ENCODE data around the gene IL4I1. TPM values are rescaled to one million over a fixed set of nuclear protein-coding genes. Genes with fewer than 3 reads are reported as not detected.

Gene IL4I1
- total RNA-seq, 3 donors from 2014 or later: 0.48 to 2.2 (median 0.66) TPM

DNA sequence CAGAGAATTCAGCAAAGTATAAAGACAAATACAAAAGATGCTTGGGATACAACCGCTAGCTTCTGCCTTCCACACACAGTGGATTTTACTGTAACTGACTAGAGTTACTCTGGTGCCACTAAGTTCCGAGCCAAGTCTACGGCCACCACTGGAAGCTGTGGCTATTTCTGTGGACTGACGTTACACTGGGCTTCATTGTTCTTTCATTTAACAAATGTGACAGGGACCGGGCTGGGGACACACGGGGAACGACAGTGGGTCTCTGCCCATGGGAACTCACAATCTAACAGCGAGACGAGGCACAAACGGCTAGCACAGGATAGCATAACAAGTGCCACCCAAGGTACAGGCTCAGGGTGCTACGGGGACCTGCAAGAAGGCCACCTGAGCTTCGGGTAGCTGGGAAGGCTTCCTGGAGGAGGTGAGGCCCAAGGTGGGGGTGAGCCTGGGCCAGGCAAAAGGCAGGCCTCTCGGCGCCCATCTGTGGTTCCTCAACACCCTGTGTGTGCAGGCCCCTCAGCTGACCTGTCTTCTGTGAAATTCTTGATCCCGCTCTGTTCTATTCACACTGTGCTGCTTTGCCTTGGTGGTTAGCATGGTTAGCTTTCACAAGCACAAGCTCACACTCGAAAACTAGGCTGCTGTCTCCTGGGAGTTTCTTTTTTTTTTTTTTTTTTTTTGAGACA lies 10.3 kb upstream of the IL4I1 start:
- H3K9me3 ChIP-seq: no peaks in the 10 kb centered on the region
- intact Hi-C loops (cut with DNase I; ENCODE audit: low total_unique reads): no loop called here
- no peak overlapping the region for H3K27ac ChIP-seq
- no peak overlapping the region for H3K4me3 ChIP-seq
- no peak for DNase-seq (ENCODE audit: low spot score in 2 of 2)
- TF ChIP-seq POLR2A (IDR thresholded peaks at IDR 0.05) (no peak), POLR2AphosphoS5 (IDR thresholded peaks at IDR 0.05) (no peak)
- TF ChIP-seq, protein P1, sequence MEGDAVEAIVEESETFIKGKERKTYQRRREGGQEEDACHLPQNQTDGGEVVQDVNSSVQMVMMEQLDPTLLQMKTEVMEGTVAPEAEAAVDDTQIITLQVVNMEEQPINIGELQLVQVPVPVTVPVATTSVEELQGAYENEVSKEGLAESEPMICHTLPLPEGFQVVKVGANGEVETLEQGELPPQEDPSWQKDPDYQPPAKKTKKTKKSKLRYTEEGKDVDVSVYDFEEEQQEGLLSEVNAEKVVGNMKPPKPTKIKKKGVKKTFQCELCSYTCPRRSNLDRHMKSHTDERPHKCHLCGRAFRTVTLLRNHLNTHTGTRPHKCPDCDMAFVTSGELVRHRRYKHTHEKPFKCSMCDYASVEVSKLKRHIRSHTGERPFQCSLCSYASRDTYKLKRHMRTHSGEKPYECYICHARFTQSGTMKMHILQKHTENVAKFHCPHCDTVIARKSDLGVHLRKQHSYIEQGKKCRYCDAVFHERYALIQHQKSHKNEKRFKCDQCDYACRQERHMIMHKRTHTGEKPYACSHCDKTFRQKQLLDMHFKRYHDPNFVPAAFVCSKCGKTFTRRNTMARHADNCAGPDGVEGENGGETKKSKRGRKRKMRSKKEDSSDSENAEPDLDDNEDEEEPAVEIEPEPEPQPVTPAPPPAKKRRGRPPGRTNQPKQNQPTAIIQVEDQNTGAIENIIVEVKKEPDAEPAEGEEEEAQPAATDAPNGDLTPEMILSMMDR (IDR thresholded peaks at IDR 0.05): no peak
- H3K4me1 ChIP-seq: no peaks in the 10 kb centered on the region
- peaks cover 9% of the 10 kb centered on the region for H3K36me3 ChIP-seq
- H3K27me3 ChIP-seq: no peaks in the 10 kb centered on the region

DNA sequence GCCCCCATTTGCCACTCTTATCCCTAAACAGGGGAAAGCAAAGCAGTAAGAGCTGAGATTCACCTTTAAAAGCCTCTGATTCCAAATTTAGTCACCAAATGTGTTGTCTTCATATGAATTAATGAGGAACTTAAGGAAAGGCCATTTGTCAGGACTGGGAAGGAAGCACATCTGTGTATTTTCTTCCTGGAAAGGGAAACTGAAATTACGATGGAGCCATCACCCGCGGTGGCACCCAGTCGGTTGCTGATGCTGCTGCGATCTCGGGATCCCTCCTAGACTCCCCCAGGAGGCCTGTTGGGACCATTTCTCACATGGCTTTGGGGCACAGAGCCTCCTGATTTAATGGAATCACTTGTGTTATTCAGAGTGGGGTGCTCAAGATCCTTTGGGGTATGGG lies 7.4 kb upstream of the IL4I1 start:
- H3K4me1 ChIP-seq: no peaks in the 10 kb centered on the region
- TF ChIP-seq, protein P1 (IDR thresholded peaks at IDR 0.05): no peak
- TF ChIP-seq POLR2AphosphoS5 (IDR thresholded peaks at IDR 0.05): no peak
- no peak for TF ChIP-seq POLR2A (IDR thresholded peaks at IDR 0.05)
- no peak overlapping the region for H3K27ac ChIP-seq
- H3K9me3 ChIP-seq: no peaks in the 10 kb centered on the region
- intact Hi-C loops (cut with DNase I; ENCODE audit: low total_unique reads): no loop called here
- no peak for DNase-seq (ENCODE audit: low spot score in 2 of 2)
- peaks cover 9% of the 10 kb centered on the region for H3K36me3 ChIP-seq
- no peak overlapping the region for H3K4me3 ChIP-seq
- H3K27me3 ChIP-seq: no peaks in the 10 kb centered on the region

DNA sequence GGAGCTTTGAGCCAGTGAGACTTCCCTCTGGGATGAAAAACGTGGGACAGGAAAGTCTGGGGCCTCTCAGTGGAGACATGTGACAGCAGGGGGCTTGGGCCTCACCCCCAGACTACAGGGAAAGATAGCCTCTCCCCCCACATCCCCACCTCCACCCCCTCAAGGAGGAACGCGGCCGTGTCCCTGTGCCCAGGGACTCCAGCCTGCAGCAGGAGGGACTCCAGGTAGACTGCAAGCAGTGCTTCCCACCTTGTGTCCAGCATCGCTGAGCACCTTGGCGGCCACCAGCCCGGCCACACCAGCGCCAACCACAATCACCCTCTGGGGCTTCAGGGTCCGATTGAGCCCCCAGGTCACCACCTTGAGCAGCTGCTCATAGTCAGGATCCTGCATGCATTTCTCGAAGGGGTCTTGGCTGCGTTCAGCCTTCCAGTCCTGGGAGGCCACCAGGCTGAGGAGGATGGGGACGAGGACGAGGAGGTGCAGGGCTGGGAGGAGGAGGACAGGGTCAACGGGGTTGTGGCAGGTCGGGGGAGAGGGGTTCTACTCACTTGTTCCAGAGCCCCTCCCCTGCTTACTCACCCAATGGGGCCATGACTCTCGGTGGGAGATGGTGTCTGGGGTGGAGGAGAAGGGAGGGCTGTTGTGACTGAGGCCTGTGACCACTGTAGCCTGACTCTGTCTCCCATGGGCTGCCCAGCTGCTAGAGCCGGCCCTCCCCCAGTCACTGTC lies 955 bp downstream of the IL4I1 start:
- Histone ChIP-seq H3K9me3 (no peaks in the 10 kb centered on the region), H3K27me3 (no peaks in the 10 kb centered on the region), H3K4me3 (no peak overlapping the region), H3K27ac (peak overlapping the region in 1 of 2 donors; percentile 71), H3K4me1 (no peaks in the 10 kb centered on the region), H3K36me3 (no peaks in the 10 kb centered on the region)
- no peak for TF ChIP-seq POLR2AphosphoS5 (IDR thresholded peaks at IDR 0.05)
- no peak for TF ChIP-seq POLR2A (IDR thresholded peaks at IDR 0.05)
- TF ChIP-seq, protein P1 (IDR thresholded peaks at IDR 0.05): no peak
- no peak for DNase-seq (ENCODE audit: low spot score in 2 of 2)
- intact Hi-C loops (cut with DNase I; ENCODE audit: low total_unique reads): no loop called here

DNA sequence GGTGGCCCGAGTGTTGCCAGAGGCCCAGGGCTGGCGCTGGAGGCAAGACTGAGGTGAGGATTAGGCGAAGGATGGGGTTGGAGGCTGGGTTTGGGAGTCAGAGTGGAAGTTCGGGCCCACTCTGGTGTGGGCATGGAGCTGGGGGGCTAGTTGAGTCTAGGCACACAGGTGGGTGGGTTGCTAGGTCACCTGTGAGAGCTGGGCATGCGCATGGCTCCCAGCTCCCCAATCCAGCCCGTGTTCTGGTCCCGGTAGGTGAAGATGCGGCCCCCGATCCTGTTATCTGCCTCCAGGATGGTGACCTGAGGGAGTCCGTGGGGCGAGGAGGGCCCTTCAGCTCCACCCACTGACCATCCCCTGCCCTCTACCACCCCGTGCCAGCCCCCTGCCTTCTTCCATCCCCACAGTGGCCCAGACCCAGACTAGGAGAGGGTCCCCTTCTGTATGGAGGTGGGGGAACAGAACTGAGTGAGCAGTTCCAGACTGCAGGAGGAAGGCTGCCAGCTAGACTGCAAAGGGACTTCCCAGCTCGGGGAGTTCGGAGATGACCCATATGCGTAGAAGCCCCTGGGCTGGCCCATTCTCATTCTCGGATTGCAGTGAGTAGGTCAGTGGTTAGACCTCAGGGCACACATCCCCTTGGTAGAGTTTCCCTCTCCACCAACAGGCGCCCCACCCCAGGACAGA lies 1.7 kb downstream of the IL4I1 start:
- TF ChIP-seq, protein P1 (IDR thresholded peaks at IDR 0.05): no peak
- TF ChIP-seq POLR2AphosphoS5 (IDR thresholded peaks at IDR 0.05) (no peak), POLR2A (IDR thresholded peaks at IDR 0.05) (no peak)
- no peaks in the 10 kb centered on the region for H3K27me3 ChIP-seq
- intact Hi-C loops (cut with DNase I; ENCODE audit: low total_unique reads): no loop called here
- no peaks in the 10 kb centered on the region for H3K9me3 ChIP-seq
- no peak overlapping the region for H3K27ac ChIP-seq
- DNase-seq (ENCODE audit: low spot score in 2 of 2): no peak
- no peaks in the 10 kb centered on the region for H3K36me3 ChIP-seq
- H3K4me3 ChIP-seq: no peak overlapping the region
- no peaks in the 10 kb centered on the region for H3K4me1 ChIP-seq
